HEK293T (cell line): Measurements from ENCODE around the gene PAF1.

Experiments
- CTCF ChIA-PET: fragments of 350-600 bp; formaldehyde crosslinking; extraction: SDS; loops from one replicate; lab custom pipeline; 2021; ENCODE audit warnings: antibody characterized with exemption, inconsistent platforms; lab: Yijun Ruan, JAX
- POLR2A ChIA-PET: fragments of 350-600 bp; formaldehyde crosslinking; extraction: SDS; loops from one replicate; lab custom pipeline; 2020; ENCODE audit warnings: antibody characterized with exemption, inconsistent platforms; lab: Yijun Ruan, JAX
- DNase-seq: peaks from one replicate; pipeline ENCODE4 v3.0.0; 2012; ENCODE audit warnings: mixed read lengths; ENCODE audit errors: extremely low spot score
- ARNT ChIP-seq: fragments of 450-650 bp; IDR thresholded peaks from 2 replicates; pipeline ENCODE4 v1.6.1; 2017; ENCODE audit warnings: mild to moderate bottlenecking
- BHLHE40 ChIP-seq: fragments of 450-650 bp; IDR thresholded peaks from 2 replicates; pipeline ENCODE4 v1.6.1; 2016; ENCODE audit warnings: mild to moderate bottlenecking, moderate library complexity, borderline replicate concordance
- CTBP1 ChIP-seq: fragments of 450-650 bp; IDR thresholded peaks from 2 replicates; pipeline ENCODE4 v1.6.1; 2016; ENCODE audit warnings: borderline replicate concordance
- ELF4 ChIP-seq: fragments of 450-650 bp; IDR thresholded peaks from 2 replicates; pipeline ENCODE4 v1.6.1; 2017; ENCODE audit warnings: antibody characterized with exemption
- FOXA1 ChIP-seq: fragments of 450-650 bp; IDR thresholded peaks from 2 replicates; pipeline ENCODE4 v1.6.1; 2016; ENCODE audit warnings: mild to moderate bottlenecking
- FOXK2 ChIP-seq: fragments of 450-650 bp; IDR thresholded peaks from 2 replicates; pipeline ENCODE4 v1.6.1; 2016; ENCODE audit warnings: mild to moderate bottlenecking
- FOXM1 ChIP-seq: fragments of 450-650 bp; IDR thresholded peaks from 2 replicates; pipeline ENCODE4 v1.6.1; 2017; ENCODE audit warnings: mild to moderate bottlenecking, borderline replicate concordance
- HDGF ChIP-seq: fragments of 450-650 bp; IDR thresholded peaks from 2 replicates; pipeline ENCODE4 v1.6.1; 2017; ENCODE audit warnings: antibody characterized with exemption, borderline replicate concordance
- L3MBTL2 ChIP-seq: fragments of 450-650 bp; conservative IDR thresholded peaks from 2 replicates; pipeline ENCODE4 v1.6.1; 2016; ENCODE audit warnings: mild to moderate bottlenecking
- LEF1 ChIP-seq: fragments of 450-650 bp; IDR thresholded peaks from 2 replicates; pipeline ENCODE4 v1.6.1; 2017; ENCODE audit warnings: mild to moderate bottlenecking, borderline replicate concordance
- NFRKB ChIP-seq: fragments of 450-650 bp; IDR thresholded peaks from 2 replicates; pipeline ENCODE4 v1.6.1; 2016; ENCODE audit warnings: mild to moderate bottlenecking, moderate library complexity
- PKNOX1 ChIP-seq: fragments of 450-650 bp; IDR thresholded peaks from 2 replicates; pipeline ENCODE4 v1.6.1; 2016
- SP1 ChIP-seq: fragments of 450-650 bp; IDR thresholded peaks from 2 replicates; pipeline ENCODE4 v1.6.1; 2017
- SUZ12 ChIP-seq: fragments of 450-650 bp; IDR thresholded peaks from 2 replicates; pipeline ENCODE4 v1.6.1; 2016; ENCODE audit warnings: mild to moderate bottlenecking
- TARDBP ChIP-seq: fragments of 450-650 bp; IDR thresholded peaks from 2 replicates; pipeline ENCODE4 v1.6.1; 2016
- ZNF384 ChIP-seq: fragments of 450-650 bp; IDR thresholded peaks from 2 replicates; pipeline ENCODE4 v1.6.1; 2016

Gene PAF1

GRCh38 chr19:39356647-39357046 lies 34.3 kb downstream of the PAF1 start:
- ChIA-PET CTCF (no interaction called here), POLR2A (interaction anchor here (1.7 kb wide), 1 partner anchor 79 kb away, joined by 4 read pairs; the partner anchor contains the start of gene RPS16)
- DNase-seq: no peak
- TF ChIP-seq LEF1 (no peak), HDGF (no peak)

GRCh38 chr19:39356073-39356472 lies 34.8 kb downstream of the PAF1 start:
- no peak for DNase-seq
- POLR2A ChIA-PET: interaction anchor here (1.0 kb wide), 1 partner anchor 14 kb away, joined by 3 read pairs; the partner anchor contains the start of gene SAMD4B
- CTCF ChIA-PET: no interaction called here
- TF ChIP-seq PKNOX1: no peak
- no peak for TF ChIP-seq ELF4
- TF ChIP-seq L3MBTL2: no peak
- TF ChIP-seq SP1: no peak

GRCh38 chr19:39355253-39355652 lies 35.7 kb downstream of the PAF1 start:
- DNase-seq: no peak
- TF ChIP-seq CTBP1 (no peak), HDGF (no peak), NFRKB (no peak), SP1 (no peak), SUZ12 (no peak), L3MBTL2 (no peak), TARDBP (no peak), FOXM1 (no peak), ARNT (no peak), BHLHE40 (no peak), PKNOX1 (no peak), LEF1 (no peak), ZNF384 (no peak), FOXK2 (no peak), FOXA1 (no peak), ELF4 (no peak)
- CTCF ChIA-PET: no interaction called here
- POLR2A ChIA-PET: interaction anchor here (1.0 kb wide), 1 partner anchor 13 kb away, joined by 3 read pairs; the partner anchor contains the start of gene SAMD4B

GRCh38 chr19:39352381-39353255 lies 38.3 kb downstream of the PAF1 start:
- ChIA-PET POLR2A (interaction anchor here (1.2 kb wide), 1 partner anchor 10 kb away, joined by 4 read pairs; the partner anchor contains the start of gene SAMD4B), CTCF (no interaction called here)
- no peak for DNase-seq
- TF ChIP-seq ARNT (no peak), SP1 (no peak), HDGF (no peak), SUZ12 (no peak), TARDBP (no peak)

GRCh38 chr19:39351537-39352064 lies 39.3 kb downstream of the PAF1 start:
- POLR2A ChIA-PET: no interaction called here
- TF ChIP-seq ARNT: no peak
- CTCF ChIA-PET: no interaction called here
- no peak for DNase-seq

GRCh38 chr19:39350156-39350555 lies 40.8 kb downstream of the PAF1 start:
- ChIA-PET POLR2A (interaction anchor here (1.1 kb wide), 1 partner anchor 86 kb away, joined by 3 read pairs; the partner anchor contains the start of gene RPS16), CTCF (no interaction called here)
- no peak for DNase-seq
- TF ChIP-seq ELF4: no peak
- no peak for TF ChIP-seq L3MBTL2

- no peak for DNase-seq
- ChIA-PET CTCF (no interaction called here), POLR2A (no interaction called here)
- TF ChIP-seq ARNT (no peak), FOXA1 (no peak), L3MBTL2 (no peak), HDGF (no peak), PKNOX1 (no peak), SUZ12 (no peak), CTBP1 (no peak), LEF1 (no peak), ZNF384 (no peak), FOXK2 (no peak), SP1 (no peak), FOXM1 (no peak), TARDBP (no peak), BHLHE40 (no peak), NFRKB (no peak), ELF4 (no peak)
Measured at GRCh38 chr19:39349326-39349725, 41.6 kb downstream of the PAF1 start.
